ENCODE results near the gene SERTAD1.

DNA sequence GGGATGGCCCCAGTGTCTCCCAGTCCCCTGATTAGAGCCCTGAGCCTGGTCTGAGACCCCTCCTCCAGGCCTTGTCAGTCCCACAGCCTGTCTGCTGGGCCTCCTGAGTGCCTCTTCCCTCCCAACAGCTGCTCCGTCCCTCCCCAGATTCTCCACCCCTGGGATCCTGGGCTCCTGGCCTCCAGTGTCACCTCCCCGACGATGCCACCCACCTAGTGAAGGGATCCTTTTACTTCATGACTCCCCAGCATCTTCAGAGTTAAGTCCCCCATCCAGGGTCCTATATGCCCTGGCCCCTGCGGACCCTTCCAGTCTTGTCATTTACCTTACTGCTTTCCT, 8.2 kb downstream of the SERTAD1 start:
- TF ChIP-seq EZH2 (IDR thresholded peaks at IDR 0.05; ENCODE audit: borderline replicate concordance, insufficient read depth, low read depth, low read length, poor library complexity, severe bottlenecking), result no peak
- TF ChIP-seq, protein P1, sequence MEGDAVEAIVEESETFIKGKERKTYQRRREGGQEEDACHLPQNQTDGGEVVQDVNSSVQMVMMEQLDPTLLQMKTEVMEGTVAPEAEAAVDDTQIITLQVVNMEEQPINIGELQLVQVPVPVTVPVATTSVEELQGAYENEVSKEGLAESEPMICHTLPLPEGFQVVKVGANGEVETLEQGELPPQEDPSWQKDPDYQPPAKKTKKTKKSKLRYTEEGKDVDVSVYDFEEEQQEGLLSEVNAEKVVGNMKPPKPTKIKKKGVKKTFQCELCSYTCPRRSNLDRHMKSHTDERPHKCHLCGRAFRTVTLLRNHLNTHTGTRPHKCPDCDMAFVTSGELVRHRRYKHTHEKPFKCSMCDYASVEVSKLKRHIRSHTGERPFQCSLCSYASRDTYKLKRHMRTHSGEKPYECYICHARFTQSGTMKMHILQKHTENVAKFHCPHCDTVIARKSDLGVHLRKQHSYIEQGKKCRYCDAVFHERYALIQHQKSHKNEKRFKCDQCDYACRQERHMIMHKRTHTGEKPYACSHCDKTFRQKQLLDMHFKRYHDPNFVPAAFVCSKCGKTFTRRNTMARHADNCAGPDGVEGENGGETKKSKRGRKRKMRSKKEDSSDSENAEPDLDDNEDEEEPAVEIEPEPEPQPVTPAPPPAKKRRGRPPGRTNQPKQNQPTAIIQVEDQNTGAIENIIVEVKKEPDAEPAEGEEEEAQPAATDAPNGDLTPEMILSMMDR (IDR thresholded peaks at IDR 0.05), result no peak
